ENCODE results near the gene ID3.

Gene ID3

GRCh38 chr1:23524716-23525401, 34.4 kb downstream of the ID3 start:
- peak; percentile 70 for DNase-seq

- no peak for DNase-seq
Measured at GRCh38 chr1:23524163-23524562, 35.1 kb downstream of the ID3 start.

GRCh38 chr1:23522244-23522982, 36.9 kb downstream of the ID3 start:
- DNase-seq, result no peak

- no peak for DNase-seq
Measured at GRCh38 chr1:23521588-23521987, 37.7 kb downstream of the ID3 start.

GRCh38 chr1:23517581-23517980, 41.7 kb downstream of the ID3 start:
- DNase-seq, result no peak

GRCh38 chr1:23515905-23516304, 43.4 kb downstream of the ID3 start:
- no peak for DNase-seq

- DNase-seq, result no peak
Measured at GRCh38 chr1:23514111-23514679, 45.1 kb downstream of the ID3 start.

- DNase-seq, result no peak
Measured at GRCh38 chr1:23509896-23510295, 49.4 kb downstream of the ID3 start.
